Measurements from ENCODE around the gene APC2.
"Not testable (repeated sequence)": the region's sequence is repeated elsewhere in the genome, so short reads cannot be mapped to it uniquely, and the experiment has no call there.

The APC2 gene

GRCh38 chr19:1514986-1515721, 65.2 kb downstream of the APC2 start:
- no peak for FAIRE-seq

GRCh38 chr19:1516395-1516753, 66.5 kb downstream of the APC2 start:
- no peak for FAIRE-seq

GRCh38 chr19:1518471-1518870, 68.5 kb downstream of the APC2 start:
- no peak for FAIRE-seq

- FAIRE-seq, result not testable (repeated sequence)
Measured at GRCh38 chr19:1519802-1520201, 69.9 kb downstream of the APC2 start.

- no peak for FAIRE-seq
Measured at GRCh38 chr19:1520203-1520780, 70.4 kb downstream of the APC2 start.

- no peak for FAIRE-seq
Measured at GRCh38 chr19:1521636-1522035, 71.7 kb downstream of the APC2 start.

GRCh38 chr19:1522061-1522460, 72.1 kb downstream of the APC2 start:
- FAIRE-seq, result no peak

- no peak for FAIRE-seq
Measured at GRCh38 chr19:1522838-1523237, 72.9 kb downstream of the APC2 start.

Data from G401.6 (cell line).